Measurements from ENCODE around the gene CCDC148.

GRCh38 chr2:158478816-158479215 is 22.3 kb upstream of the CCDC148 start:
- TF ChIP-seq CTCF (IDR thresholded peaks at IDR 0.05) (no peak), JAZF1 (CRISPR knock-in tag; IDR thresholded peaks at IDR 0.05) (no peak), SP1 (CRISPR knock-in tag; conservative IDR thresholded peaks at IDR 0.05) (no peak), ESRRA (CRISPR knock-in tag; IDR thresholded peaks at IDR 0.05; ENCODE audit: borderline replicate concordance) (no peak), MXD4 (CRISPR knock-in tag; IDR thresholded peaks at IDR 0.05; ENCODE audit: borderline replicate concordance) (no peak), FOXP1 (CRISPR knock-in tag; IDR thresholded peaks at IDR 0.05; ENCODE audit: borderline replicate concordance) (no peak)
- TF ChIP-seq, protein P1, sequence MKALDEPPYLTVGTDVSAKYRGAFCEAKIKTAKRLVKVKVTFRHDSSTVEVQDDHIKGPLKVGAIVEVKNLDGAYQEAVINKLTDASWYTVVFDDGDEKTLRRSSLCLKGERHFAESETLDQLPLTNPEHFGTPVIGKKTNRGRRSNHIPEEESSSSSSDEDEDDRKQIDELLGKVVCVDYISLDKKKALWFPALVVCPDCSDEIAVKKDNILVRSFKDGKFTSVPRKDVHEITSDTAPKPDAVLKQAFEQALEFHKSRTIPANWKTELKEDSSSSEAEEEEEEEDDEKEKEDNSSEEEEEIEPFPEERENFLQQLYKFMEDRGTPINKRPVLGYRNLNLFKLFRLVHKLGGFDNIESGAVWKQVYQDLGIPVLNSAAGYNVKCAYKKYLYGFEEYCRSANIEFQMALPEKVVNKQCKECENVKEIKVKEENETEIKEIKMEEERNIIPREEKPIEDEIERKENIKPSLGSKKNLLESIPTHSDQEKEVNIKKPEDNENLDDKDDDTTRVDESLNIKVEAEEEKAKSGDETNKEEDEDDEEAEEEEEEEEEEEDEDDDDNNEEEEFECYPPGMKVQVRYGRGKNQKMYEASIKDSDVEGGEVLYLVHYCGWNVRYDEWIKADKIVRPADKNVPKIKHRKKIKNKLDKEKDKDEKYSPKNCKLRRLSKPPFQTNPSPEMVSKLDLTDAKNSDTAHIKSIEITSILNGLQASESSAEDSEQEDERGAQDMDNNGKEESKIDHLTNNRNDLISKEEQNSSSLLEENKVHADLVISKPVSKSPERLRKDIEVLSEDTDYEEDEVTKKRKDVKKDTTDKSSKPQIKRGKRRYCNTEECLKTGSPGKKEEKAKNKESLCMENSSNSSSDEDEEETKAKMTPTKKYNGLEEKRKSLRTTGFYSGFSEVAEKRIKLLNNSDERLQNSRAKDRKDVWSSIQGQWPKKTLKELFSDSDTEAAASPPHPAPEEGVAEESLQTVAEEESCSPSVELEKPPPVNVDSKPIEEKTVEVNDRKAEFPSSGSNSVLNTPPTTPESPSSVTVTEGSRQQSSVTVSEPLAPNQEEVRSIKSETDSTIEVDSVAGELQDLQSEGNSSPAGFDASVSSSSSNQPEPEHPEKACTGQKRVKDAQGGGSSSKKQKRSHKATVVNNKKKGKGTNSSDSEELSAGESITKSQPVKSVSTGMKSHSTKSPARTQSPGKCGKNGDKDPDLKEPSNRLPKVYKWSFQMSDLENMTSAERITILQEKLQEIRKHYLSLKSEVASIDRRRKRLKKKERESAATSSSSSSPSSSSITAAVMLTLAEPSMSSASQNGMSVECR (CRISPR knock-in tag; IDR thresholded peaks at IDR 0.05; ENCODE audit: borderline replicate concordance) = no peak
- TF ChIP-seq, protein P2, sequence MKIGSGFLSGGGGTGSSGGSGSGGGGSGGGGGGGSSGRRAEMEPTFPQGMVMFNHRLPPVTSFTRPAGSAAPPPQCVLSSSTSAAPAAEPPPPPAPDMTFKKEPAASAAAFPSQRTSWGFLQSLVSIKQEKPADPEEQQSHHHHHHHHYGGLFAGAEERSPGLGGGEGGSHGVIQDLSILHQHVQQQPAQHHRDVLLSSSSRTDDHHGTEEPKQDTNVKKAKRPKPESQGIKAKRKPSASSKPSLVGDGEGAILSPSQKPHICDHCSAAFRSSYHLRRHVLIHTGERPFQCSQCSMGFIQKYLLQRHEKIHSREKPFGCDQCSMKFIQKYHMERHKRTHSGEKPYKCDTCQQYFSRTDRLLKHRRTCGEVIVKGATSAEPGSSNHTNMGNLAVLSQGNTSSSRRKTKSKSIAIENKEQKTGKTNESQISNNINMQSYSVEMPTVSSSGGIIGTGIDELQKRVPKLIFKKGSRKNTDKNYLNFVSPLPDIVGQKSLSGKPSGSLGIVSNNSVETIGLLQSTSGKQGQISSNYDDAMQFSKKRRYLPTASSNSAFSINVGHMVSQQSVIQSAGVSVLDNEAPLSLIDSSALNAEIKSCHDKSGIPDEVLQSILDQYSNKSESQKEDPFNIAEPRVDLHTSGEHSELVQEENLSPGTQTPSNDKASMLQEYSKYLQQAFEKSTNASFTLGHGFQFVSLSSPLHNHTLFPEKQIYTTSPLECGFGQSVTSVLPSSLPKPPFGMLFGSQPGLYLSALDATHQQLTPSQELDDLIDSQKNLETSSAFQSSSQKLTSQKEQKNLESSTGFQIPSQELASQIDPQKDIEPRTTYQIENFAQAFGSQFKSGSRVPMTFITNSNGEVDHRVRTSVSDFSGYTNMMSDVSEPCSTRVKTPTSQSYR (CRISPR knock-in tag; IDR thresholded peaks at IDR 0.05) = no peak
